ENCODE measurements around the gene ELAC1. TPM values are rescaled to one million over a fixed set of nuclear protein-coding genes. Genes with fewer than 3 reads are reported as not detected.
"Not testable (repeated sequence)": the region's sequence is repeated elsewhere in the genome, so short reads cannot be mapped to it uniquely, and the experiment has no call there.

Gene ELAC1
- total and polyA plus RNA-seq, 10 donors = 5.3 to 12.1 (median 9.2) TPM

DNA sequence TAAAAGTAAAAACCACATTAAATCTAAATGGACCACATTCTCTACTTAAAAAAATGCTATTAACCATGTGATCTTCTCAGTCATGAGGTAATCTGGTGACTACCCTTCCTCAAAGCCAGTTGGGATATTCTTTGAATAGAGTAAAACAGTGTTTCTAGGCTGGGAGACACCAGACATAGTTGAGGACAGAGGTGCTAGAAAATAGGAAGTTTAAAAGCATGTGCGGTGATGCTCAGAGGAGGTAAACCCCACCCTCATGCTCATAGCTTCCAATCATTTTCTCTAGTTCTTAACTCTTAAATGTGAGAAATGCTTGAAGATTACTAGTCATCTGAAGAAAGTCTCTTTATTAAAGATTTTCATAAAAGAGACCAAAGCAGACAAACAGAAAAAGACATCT is 30.7 kb upstream of the ELAC1 start:
- DNase-seq = no peak
- intact Hi-C loops (cut with DNase I; ENCODE audit: low total_unique reads) = no loop called here
- WGBS, 5 donors = 72 to 89% (median 81%) methylated on average over 1 of the region's 1 CpG
- Histone ChIP-seq H3K27me3 (replicated peaks in 1 of 7) (no peaks in the 10 kb centered on the region), H3K9me3 (no peaks in the 10 kb centered on the region), H3K36me3 (peaks cover 0 to 95% (median 22%) of the 10 kb centered on the region in 6 donors), H3K4me3 (no peak overlapping the region), H3K27ac (no peak overlapping the region), H3K4me1 (no peaks in the 10 kb centered on the region)
- TF ChIP-seq, protein P1, sequence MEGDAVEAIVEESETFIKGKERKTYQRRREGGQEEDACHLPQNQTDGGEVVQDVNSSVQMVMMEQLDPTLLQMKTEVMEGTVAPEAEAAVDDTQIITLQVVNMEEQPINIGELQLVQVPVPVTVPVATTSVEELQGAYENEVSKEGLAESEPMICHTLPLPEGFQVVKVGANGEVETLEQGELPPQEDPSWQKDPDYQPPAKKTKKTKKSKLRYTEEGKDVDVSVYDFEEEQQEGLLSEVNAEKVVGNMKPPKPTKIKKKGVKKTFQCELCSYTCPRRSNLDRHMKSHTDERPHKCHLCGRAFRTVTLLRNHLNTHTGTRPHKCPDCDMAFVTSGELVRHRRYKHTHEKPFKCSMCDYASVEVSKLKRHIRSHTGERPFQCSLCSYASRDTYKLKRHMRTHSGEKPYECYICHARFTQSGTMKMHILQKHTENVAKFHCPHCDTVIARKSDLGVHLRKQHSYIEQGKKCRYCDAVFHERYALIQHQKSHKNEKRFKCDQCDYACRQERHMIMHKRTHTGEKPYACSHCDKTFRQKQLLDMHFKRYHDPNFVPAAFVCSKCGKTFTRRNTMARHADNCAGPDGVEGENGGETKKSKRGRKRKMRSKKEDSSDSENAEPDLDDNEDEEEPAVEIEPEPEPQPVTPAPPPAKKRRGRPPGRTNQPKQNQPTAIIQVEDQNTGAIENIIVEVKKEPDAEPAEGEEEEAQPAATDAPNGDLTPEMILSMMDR (IDR thresholded peaks at IDR 0.05 in 8 of 11, conservative IDR thresholded peaks at IDR 0.05 in 3 of 11) = no peak
- no peak for TF ChIP-seq POLR2AphosphoS5 (IDR thresholded peaks at IDR 0.05)
- TF ChIP-seq POLR2A (IDR thresholded peaks at IDR 0.05) = no peak

DNA sequence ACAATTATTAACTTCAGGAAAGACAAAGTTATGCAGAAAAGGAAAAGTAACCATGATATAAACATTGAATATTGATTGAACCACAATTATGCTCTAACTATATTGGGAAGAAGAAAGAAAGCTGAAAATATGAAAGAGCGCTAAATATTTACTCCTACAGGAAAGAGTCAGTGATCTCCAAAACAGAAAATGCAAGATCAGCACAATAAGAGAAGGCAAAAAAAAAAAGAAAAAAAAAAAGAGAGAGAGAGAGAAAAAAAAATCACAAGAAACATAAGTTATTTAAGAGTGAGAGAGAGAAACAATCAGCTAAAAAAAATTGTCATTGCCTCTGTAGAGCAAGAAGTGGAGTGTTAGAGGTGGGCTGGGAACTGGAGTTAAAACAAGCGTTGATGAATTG is 28.9 kb upstream of the ELAC1 start:
- H3K36me3 ChIP-seq = peaks cover 0 to 95% (median 16%) of the 10 kb centered on the region in 6 donors

DNA sequence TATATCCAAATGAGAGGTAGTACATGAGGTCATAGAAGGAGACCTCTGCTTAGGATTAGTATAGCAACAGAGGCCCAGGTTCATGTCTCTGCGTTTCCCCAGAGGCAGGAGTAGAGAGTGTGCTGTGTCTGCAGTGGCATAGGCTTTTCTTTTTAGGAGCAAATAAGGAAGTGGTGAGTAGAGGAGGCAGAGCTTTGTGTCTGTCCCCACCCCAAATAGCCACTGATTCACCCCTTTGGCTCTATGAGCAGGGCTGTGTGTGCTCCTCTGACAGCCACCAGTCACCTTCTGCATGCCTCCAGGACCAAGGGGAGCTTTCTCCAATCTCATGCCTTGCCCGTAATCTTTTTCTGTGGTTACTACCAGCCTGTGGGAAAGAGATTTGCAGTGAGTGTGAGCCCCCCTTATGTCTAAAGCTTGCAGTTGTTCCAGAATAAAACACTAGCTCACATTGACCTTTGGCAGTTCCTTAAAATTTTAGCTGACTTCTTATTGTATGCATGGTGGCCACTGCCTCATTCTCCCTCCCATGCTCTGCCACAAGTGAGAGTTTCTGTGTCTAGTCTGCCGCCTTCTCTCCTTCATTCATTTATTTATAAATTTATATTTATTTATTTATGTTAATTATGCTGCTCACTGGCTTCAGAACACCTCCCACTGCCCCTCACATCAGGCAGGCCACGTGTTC is 23.5 kb upstream of the ELAC1 start:
- WGBS, 5 donors = 76 to 94% (median 89%) methylated on average over 4 of the region's 4 CpGs
- TF ChIP-seq POLR2AphosphoS5 (IDR thresholded peaks at IDR 0.05) = peak in 1 of 3 donors; percentile 40
- TF ChIP-seq POLR2A (IDR thresholded peaks at IDR 0.05) = no peak
- intact Hi-C loops (cut with DNase I; ENCODE audit: low total_unique reads) = no loop called here
- Histone ChIP-seq H3K27ac (peak overlapping the region in 5 of 8 donors; percentile 1 to 41 (median 28)), H3K36me3 (peaks cover 0 to 100% (median 26%) of the 10 kb centered on the region in 6 donors), H3K9me3 (no peaks in the 10 kb centered on the region), H3K4me1 (no peaks in the 10 kb centered on the region), H3K4me3 (no peak overlapping the region), H3K27me3 (replicated peaks in 1 of 7) (no peaks in the 10 kb centered on the region)
- no peak for DNase-seq

More for the DNA sequence above, 28.9 kb upstream of the ELAC1 start:
- Histone ChIP-seq H3K27me3 (replicated peaks in 1 of 7) (no peaks in the 10 kb centered on the region), H3K4me1 (no peaks in the 10 kb centered on the region), H3K27ac (no peak overlapping the region), H3K9me3 (no peaks in the 10 kb centered on the region), H3K4me3 (no peak overlapping the region)
- 75 to 96% (median 90%) methylated on average over 2 of the region's 2 CpGs for WGBS, 5 donors
- TF ChIP-seq POLR2AphosphoS5 (IDR thresholded peaks at IDR 0.05) = no peak
- TF ChIP-seq POLR2A (IDR thresholded peaks at IDR 0.05) = no peak
- TF ChIP-seq, protein P1 (IDR thresholded peaks at IDR 0.05 in 8 of 11, conservative IDR thresholded peaks at IDR 0.05 in 3 of 11) = no peak
- intact Hi-C loops (cut with DNase I; ENCODE audit: low total_unique reads) = no loop called here
- DNase-seq = no peak

DNA sequence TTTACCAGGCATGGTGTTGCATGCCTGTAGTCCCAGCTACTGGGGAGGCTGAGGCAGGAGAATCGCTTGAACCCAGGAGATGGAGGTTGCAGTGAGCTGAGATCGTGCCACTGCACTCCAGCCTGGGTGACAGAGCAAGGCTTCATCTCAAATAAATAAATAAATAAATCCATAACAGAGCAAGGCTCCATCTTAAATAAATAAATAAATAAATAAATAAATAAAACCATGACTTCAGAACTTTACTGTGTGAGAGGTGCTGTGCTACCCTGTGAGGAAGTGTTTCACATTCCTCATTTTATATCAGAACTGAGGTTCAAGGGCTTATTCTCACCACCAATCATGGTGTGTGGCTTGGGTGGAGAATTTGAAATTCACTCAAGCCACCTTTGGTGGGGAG is 21.9 kb upstream of the ELAC1 start:
- H3K4me3 ChIP-seq; DNase-seq; intact Hi-C loops (cut with DNase I; ENCODE audit: low total_unique reads); H3K27me3 ChIP-seq (replicated peaks in 1 of 7); H3K27ac ChIP-seq; H3K9me3 ChIP-seq; H3K4me1 ChIP-seq: not testable (repeated sequence)
- whole genome bisulfite sequencing, 5 donors = 86 to 100% (median 100%) methylated on average over 2 of the region's 2 CpGs
- peaks cover 0 to 99% (median 18%) of the 10 kb centered on the region in 6 donors for H3K36me3 ChIP-seq

DNA sequence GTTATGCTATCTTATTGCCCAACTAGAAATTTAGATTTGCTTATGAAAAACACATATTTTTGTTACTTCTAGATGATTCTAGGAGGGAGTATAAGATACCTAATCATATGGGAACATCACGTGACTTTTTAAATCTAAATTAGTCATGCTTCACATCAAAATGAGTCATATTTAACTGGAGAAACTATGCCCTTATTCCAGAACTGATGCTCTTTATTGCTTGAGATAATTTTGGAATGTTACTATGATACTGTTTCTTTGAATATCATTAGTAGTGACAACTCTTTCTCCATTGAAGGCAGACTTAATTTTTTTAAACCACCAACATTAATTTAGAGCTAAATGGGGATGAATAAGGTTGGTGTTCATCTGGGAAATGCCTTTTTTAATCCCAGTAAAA is 19.9 kb upstream of the ELAC1 start:
- Histone ChIP-seq H3K27me3 (replicated peaks in 1 of 7) (no peaks in the 10 kb centered on the region), H3K27ac (no peak overlapping the region), H3K9me3 (no peaks in the 10 kb centered on the region), H3K4me3 (no peak overlapping the region), H3K4me1 (no peaks in the 10 kb centered on the region), H3K36me3 (peaks cover 0 to 80% (median 15%) of the 10 kb centered on the region in 6 donors)
- no peak for DNase-seq
- intact Hi-C loops (cut with DNase I; ENCODE audit: low total_unique reads) = no loop called here
- no peak for TF ChIP-seq POLR2AphosphoS5 (IDR thresholded peaks at IDR 0.05)
- TF ChIP-seq, protein P1 (IDR thresholded peaks at IDR 0.05 in 8 of 11, conservative IDR thresholded peaks at IDR 0.05 in 3 of 11) = no peak
- no peak for TF ChIP-seq POLR2A (IDR thresholded peaks at IDR 0.05)
- 65 to 100% (median 82%) methylated on average over 1 of the region's 1 CpG for WGBS, 5 donors
